Hematopoietic multipotent progenitor cell (in vitro differentiated cells): ENCODE data around the gene DPP6. TPM values are rescaled to one million over a fixed set of nuclear protein-coding genes. Genes with fewer than 3 reads are reported as not detected.

Experiments
- DNase-seq, 3 donors: peaks; one replicate each; pipeline ENCODE4 v3.0.0-alpha.2; 2011 to 2015; ENCODE audit warnings: low read depth in 2 of 3, low spot score in 2 of 3
- total RNA-seq: library from RNA; depleted of rRNA; stranded (reverse); fragments of >200 nt; gene quantifications from one replicate; pipeline ENCODE4 v1.2.3, GENCODE V29; 2012

Gene DPP6
- total RNA-seq, 1 donor = 0.27 TPM

GRCh38 chr7:154888690-154889089, 836.5 kb downstream of the DPP6 start:
- DNase-seq = no peak

- no peak for DNase-seq
Observed at GRCh38 chr7:154892459-154892858, 840.3 kb downstream of the DPP6 start.

- no peak for DNase-seq
Observed at GRCh38 chr7:154896076-154896475, 843.9 kb downstream of the DPP6 start.

GRCh38 chr7:154898973-154899855, 847.0 kb downstream of the DPP6 start:
- no peak for DNase-seq

GRCh38 chr7:154899862-154900261, 847.7 kb downstream of the DPP6 start:
- DNase-seq = no peak

- no peak for DNase-seq
Observed at GRCh38 chr7:154902600-154903082, 850.4 kb downstream of the DPP6 start.

GRCh38 chr7:154903083-154903731, 851.0 kb downstream of the DPP6 start:
- no peak for DNase-seq

- DNase-seq = no peak
Observed at GRCh38 chr7:154905146-154905545, 852.9 kb downstream of the DPP6 start.

- DNase-seq = no peak
Observed at GRCh38 chr7:154905615-154906014, 853.4 kb downstream of the DPP6 start.

- DNase-seq = no peak
Observed at GRCh38 chr7:154906201-154906600, 854.0 kb downstream of the DPP6 start.

- no peak for DNase-seq
Observed at GRCh38 chr7:154906736-154907355, 854.6 kb downstream of the DPP6 start.

GRCh38 chr7:154907651-154908620, 855.7 kb downstream of the DPP6 start:
- no peak for DNase-seq

GRCh38 chr7:154909241-154910105, 857.3 kb downstream of the DPP6 start:
- no peak for DNase-seq

- DNase-seq = no peak
Observed at GRCh38 chr7:154910125-154910524, 857.9 kb downstream of the DPP6 start.

- no peak for DNase-seq
Observed at GRCh38 chr7:154910977-154911376, 858.8 kb downstream of the DPP6 start.

- no peak for DNase-seq
Observed at GRCh38 chr7:154911411-154911810, 859.2 kb downstream of the DPP6 start.

- DNase-seq = no peak
Observed at GRCh38 chr7:154911862-154912455, 859.8 kb downstream of the DPP6 start.

GRCh38 chr7:154912871-154913637, 860.9 kb downstream of the DPP6 start:
- DNase-seq = no peak
